ENCODE measurements around the gene SERPINA5.

The SERPINA5 gene

DNA sequence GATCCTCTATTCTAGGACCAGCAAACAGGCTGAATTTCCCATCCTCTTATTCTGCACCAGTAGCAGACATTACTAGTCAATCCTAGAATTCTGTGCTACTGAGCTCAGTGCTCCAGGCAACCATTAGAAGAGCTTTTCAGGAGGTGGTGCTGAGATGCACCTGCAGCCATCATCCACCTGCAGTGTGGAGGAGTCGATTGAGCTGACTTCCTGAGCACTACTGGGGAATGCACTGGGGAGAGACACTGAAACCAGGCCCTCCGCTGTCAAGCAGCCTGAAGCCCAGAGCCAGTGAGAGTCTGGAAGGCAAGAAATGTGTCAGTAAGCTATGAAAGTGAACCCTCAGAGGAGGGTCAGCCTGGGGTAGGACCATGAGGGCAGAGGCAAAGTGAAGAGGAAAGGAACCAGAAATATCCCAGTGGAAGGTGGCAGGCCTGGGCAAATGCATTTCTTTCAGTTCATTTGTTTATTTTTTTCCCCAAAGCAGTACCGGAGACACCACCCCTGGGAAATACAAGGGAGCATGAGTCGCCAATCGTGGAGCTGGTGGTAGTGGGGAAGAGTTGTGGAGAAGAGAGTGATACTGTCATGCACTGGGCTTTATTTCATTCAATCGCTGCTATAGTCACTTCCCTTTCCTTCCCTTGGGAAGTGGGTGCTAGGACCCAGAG lies 43.0 kb upstream of the SERPINA5 start:
- Histone ChIP-seq H3K79me1 (replicated peaks; ENCODE audit: low read length, poor library complexity, severe bottlenecking) (no peaks in the 10 kb centered on the region), H3K4me2 (ENCODE audit: low read length, poor library complexity, severe bottlenecking) (no peak overlapping the region), H3K27me3 (ENCODE audit: control insufficient read depth in 1 of 2, insufficient read depth in 1 of 2, low read length in 2 of 2) (peaks cover 8 to 47% of the 10 kb centered on the region in 2 experiments), H3K4ac (ENCODE audit: low read depth in 1 of 2, low read length in 2 of 2) (no peak overlapping the region), H3K4me1 (ENCODE audit: control insufficient read depth, insufficient read depth, low read depth, low read length) (no peaks in the 10 kb centered on the region), H3K9me3 (ENCODE audit: control insufficient read depth, low read length) (no peaks in the 10 kb centered on the region), H2BK5ac (ENCODE audit: low read depth, low read length, poor library complexity, severe bottlenecking) (no peak overlapping the region), H2BK12ac (ENCODE audit: low read length in 2 of 2) (no peak overlapping the region), H2AFZ (ENCODE audit: low read depth, low read length) (no peak overlapping the region), H3K27ac (ENCODE audit: low read length, poor library complexity, severe bottlenecking) (no peak overlapping the region), H3K36me3 (ENCODE audit: control insufficient read depth in 1 of 2, insufficient read depth in 2 of 2, low read depth in 1 of 2, low read length in 2 of 2) (no peaks in the 10 kb centered on the region), H2AK5ac (ENCODE audit: low read length, severe bottlenecking) (no peak overlapping the region), H2BK15ac (ENCODE audit: low read depth, poor library complexity, severe bottlenecking) (no peak overlapping the region), H3K14ac (ENCODE audit: low read length in 2 of 2) (no peak overlapping the region), H3K9ac (ENCODE audit: low read length) (no peak overlapping the region), H3K4me3 (ENCODE audit: insufficient read depth in 1 of 2, low read depth in 1 of 2, low read length in 2 of 2) (no peak overlapping the region), H3K18ac (ENCODE audit: low read depth in 1 of 2, low read length in 2 of 2) (no peak overlapping the region), H2BK120ac (ENCODE audit: low read depth, low read length) (no peak overlapping the region), H4K8ac (ENCODE audit: low read length) (no peak overlapping the region), H4K91ac (ENCODE audit: low read length) (no peak overlapping the region), H3K23ac (ENCODE audit: low read length in 2 of 2) (no peak overlapping the region)
- WGBS, result 79% methylated on average over 5 of the region's 6 CpGs
- DNase-seq, result no peak

DNA sequence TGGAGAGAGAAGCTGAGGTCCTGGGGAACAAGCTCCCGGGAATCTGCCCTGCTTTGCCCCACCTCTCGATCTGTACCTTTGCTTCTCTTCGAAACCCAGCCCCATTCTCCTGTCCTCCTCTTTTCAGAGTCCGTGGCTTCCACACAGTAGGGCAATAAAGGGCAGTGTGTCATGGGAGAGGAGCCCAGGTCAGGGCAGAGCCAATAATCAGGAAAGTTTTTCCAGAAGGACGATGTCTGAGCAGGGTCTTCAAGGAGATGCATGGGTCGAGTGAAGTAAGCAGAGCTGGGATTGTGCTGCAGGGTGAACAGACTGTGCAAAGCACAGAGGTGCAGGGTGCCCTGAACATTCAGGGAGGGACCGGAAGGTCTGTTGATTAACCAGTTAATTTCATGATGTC lies 42.0 kb upstream of the SERPINA5 start:
- Histone ChIP-seq H2AFZ (ENCODE audit: low read depth, low read length) (no peak overlapping the region), H3K18ac (ENCODE audit: low read depth in 1 of 2, low read length in 2 of 2) (no peak overlapping the region), H3K9ac (ENCODE audit: low read length) (no peak overlapping the region), H2AK5ac (ENCODE audit: low read length, severe bottlenecking) (no peak overlapping the region), H3K4me2 (ENCODE audit: low read length, poor library complexity, severe bottlenecking) (no peak overlapping the region), H4K91ac (ENCODE audit: low read length) (no peak overlapping the region), H2BK15ac (ENCODE audit: low read depth, poor library complexity, severe bottlenecking) (no peak overlapping the region), H3K4ac (ENCODE audit: low read depth in 1 of 2, low read length in 2 of 2) (no peak overlapping the region), H3K36me3 (ENCODE audit: control insufficient read depth in 1 of 2, insufficient read depth in 2 of 2, low read depth in 1 of 2, low read length in 2 of 2) (no peaks in the 10 kb centered on the region), H3K79me1 (replicated peaks; ENCODE audit: low read length, poor library complexity, severe bottlenecking) (no peaks in the 10 kb centered on the region), H3K27me3 (ENCODE audit: control insufficient read depth in 1 of 2, insufficient read depth in 1 of 2, low read length in 2 of 2) (peaks cover 8 to 38% of the 10 kb centered on the region in 2 experiments), H2BK120ac (ENCODE audit: low read depth, low read length) (no peak overlapping the region), H3K4me3 (ENCODE audit: insufficient read depth in 1 of 2, low read depth in 1 of 2, low read length in 2 of 2) (no peak overlapping the region), H3K14ac (ENCODE audit: low read length in 2 of 2) (no peak overlapping the region), H3K27ac (ENCODE audit: low read length, poor library complexity, severe bottlenecking) (no peak overlapping the region), H2BK5ac (ENCODE audit: low read depth, low read length, poor library complexity, severe bottlenecking) (no peak overlapping the region), H4K8ac (ENCODE audit: low read length) (no peak overlapping the region), H2BK12ac (ENCODE audit: low read length in 2 of 2) (no peak overlapping the region), H3K23ac (ENCODE audit: low read length in 2 of 2) (no peak overlapping the region), H3K4me1 (ENCODE audit: control insufficient read depth, insufficient read depth, low read depth, low read length) (no peaks in the 10 kb centered on the region), H3K9me3 (ENCODE audit: control insufficient read depth, low read length) (no peaks in the 10 kb centered on the region)
- DNase-seq, result no peak
- WGBS, result 57% methylated on average over 3 of the region's 7 CpGs

DNA sequence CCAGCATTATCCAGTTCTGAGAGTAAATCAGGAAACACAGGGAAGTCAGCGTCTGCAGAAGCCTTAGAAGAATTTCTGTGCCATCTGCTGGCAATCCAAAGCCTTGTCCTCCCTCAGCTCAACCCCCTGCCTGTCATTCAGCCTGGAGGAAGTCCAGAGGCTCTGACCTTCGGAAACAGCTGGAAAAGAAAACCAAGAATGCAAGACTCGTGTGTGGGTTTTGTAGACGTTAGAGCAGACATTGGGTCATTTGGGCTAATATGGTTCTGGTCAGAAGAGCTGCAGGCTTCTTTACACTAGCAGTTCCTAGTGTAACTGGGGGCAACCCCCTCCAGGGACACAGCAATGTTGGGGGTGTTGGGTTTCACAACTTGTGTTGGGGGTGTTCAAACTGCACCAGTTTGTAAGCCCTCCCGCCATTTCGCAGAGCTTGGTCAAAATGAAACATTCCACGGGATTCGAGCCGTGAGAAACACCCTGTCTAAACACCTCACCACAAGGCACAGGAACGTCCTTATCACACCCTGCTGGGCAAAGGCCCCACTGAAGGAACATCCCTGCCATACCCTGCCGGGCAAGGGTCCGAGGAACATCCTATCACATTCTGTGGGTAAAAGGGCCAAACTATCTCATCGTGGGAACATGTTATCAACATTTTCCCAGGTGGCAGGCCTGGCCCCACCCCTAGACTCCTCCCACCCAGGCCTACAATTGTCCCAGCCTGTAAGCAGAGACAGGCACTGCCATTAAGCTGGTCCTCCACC lies 41.0 kb upstream of the SERPINA5 start:
- no peaks in the 10 kb centered on the region for H3K4me1 ChIP-seq (ENCODE audit: control insufficient read depth, insufficient read depth, low read depth, low read length)
- H3K9me3 ChIP-seq (ENCODE audit: control insufficient read depth, low read length), result no peaks in the 10 kb centered on the region
- H3K4ac ChIP-seq (ENCODE audit: low read depth in 1 of 2, low read length in 2 of 2), result no peak overlapping the region
- H3K79me1 ChIP-seq (replicated peaks; ENCODE audit: low read length, poor library complexity, severe bottlenecking), result no peaks in the 10 kb centered on the region
- no peak overlapping the region for H3K27ac ChIP-seq (ENCODE audit: low read length, poor library complexity, severe bottlenecking)
- H3K4me3 ChIP-seq (ENCODE audit: insufficient read depth in 1 of 2, low read depth in 1 of 2, low read length in 2 of 2), result no peak overlapping the region
- H3K36me3 ChIP-seq (ENCODE audit: control insufficient read depth in 1 of 2, insufficient read depth in 2 of 2, low read depth in 1 of 2, low read length in 2 of 2), result no peaks in the 10 kb centered on the region
- no peak overlapping the region for H4K8ac ChIP-seq (ENCODE audit: low read length)
- peaks cover 8 to 35% of the 10 kb centered on the region in 2 experiments for H3K27me3 ChIP-seq (ENCODE audit: control insufficient read depth in 1 of 2, insufficient read depth in 1 of 2, low read length in 2 of 2)
- 35% methylated on average over 13 of the region's 13 CpGs for WGBS
- H4K91ac ChIP-seq (ENCODE audit: low read length), result no peak overlapping the region
- no peak overlapping the region for H2BK15ac ChIP-seq (ENCODE audit: low read depth, poor library complexity, severe bottlenecking)
- H2AFZ ChIP-seq (ENCODE audit: low read depth, low read length), result no peak overlapping the region
- no peak overlapping the region for H3K18ac ChIP-seq (ENCODE audit: low read depth in 1 of 2, low read length in 2 of 2)
- H2BK120ac ChIP-seq (ENCODE audit: low read depth, low read length), result no peak overlapping the region
- H2AK5ac ChIP-seq (ENCODE audit: low read length, severe bottlenecking), result no peak overlapping the region
- H3K4me2 ChIP-seq (ENCODE audit: low read length, poor library complexity, severe bottlenecking), result no peak overlapping the region
- H3K23ac ChIP-seq (ENCODE audit: low read length in 2 of 2), result no peak overlapping the region
- H3K14ac ChIP-seq (ENCODE audit: low read length in 2 of 2), result no peak overlapping the region
- H2BK12ac ChIP-seq (ENCODE audit: low read length in 2 of 2), result no peak overlapping the region
- no peak overlapping the region for H2BK5ac ChIP-seq (ENCODE audit: low read depth, low read length, poor library complexity, severe bottlenecking)
- H3K9ac ChIP-seq (ENCODE audit: low read length), result no peak overlapping the region
- no peak for DNase-seq

DNA sequence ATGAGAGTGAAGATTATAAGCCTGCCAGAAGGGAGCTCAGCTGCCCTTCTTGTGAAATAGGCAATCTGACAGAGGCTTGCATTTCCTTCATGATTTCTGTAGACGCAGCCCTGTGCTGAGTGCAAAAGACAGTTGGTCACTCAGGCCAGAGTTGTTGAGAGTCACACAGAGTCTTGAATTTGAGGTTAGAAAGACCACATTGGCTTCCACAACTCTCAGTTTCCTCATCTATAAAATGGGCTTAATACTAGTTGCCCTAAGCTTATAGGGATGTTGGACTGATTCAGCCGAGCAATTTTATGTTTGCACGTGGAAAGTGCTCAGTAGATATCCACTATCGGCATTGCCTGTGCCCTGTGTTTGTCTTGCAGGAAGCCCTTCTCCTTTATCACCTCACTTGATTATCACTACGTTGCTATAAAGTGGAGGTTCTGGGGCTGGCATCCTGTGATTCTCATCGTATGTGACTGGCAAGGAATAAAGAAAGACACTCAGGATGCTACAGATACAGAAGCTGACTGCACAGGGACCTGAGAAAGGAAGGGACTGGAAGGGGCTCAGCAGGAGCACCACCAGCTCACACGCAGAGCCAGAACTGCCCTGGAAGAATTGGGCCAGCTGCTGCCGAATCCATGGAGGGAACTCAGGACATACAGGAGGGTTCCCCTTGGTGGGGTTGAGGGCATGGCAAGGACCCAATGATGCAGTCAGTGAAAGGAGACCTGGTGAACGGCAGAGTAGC lies 39.8 kb upstream of the SERPINA5 start:
- no peak for DNase-seq
- Histone ChIP-seq H2BK12ac (ENCODE audit: low read length in 2 of 2) (no peak overlapping the region), H4K91ac (ENCODE audit: low read length) (no peak overlapping the region), H3K27ac (ENCODE audit: low read length, poor library complexity, severe bottlenecking) (no peak overlapping the region), H3K4me2 (ENCODE audit: low read length, poor library complexity, severe bottlenecking) (no peak overlapping the region), H3K4me3 (ENCODE audit: insufficient read depth in 1 of 2, low read depth in 1 of 2, low read length in 2 of 2) (no peak overlapping the region), H3K36me3 (ENCODE audit: control insufficient read depth in 1 of 2, insufficient read depth in 2 of 2, low read depth in 1 of 2, low read length in 2 of 2) (no peaks in the 10 kb centered on the region), H3K9ac (ENCODE audit: low read length) (no peak overlapping the region), H3K14ac (ENCODE audit: low read length in 2 of 2) (no peak overlapping the region), H2BK15ac (ENCODE audit: low read depth, poor library complexity, severe bottlenecking) (no peak overlapping the region), H4K8ac (ENCODE audit: low read length) (no peak overlapping the region), H2BK120ac (ENCODE audit: low read depth, low read length) (no peak overlapping the region), H3K4me1 (ENCODE audit: control insufficient read depth, insufficient read depth, low read depth, low read length) (no peaks in the 10 kb centered on the region), H2AFZ (ENCODE audit: low read depth, low read length) (no peak overlapping the region), H3K9me3 (ENCODE audit: control insufficient read depth, low read length) (peaks cover 4% of the 10 kb centered on the region), H3K79me1 (replicated peaks; ENCODE audit: low read length, poor library complexity, severe bottlenecking) (no peaks in the 10 kb centered on the region), H2BK5ac (ENCODE audit: low read depth, low read length, poor library complexity, severe bottlenecking) (no peak overlapping the region), H3K4ac (ENCODE audit: low read depth in 1 of 2, low read length in 2 of 2) (no peak overlapping the region), H3K23ac (ENCODE audit: low read length in 2 of 2) (no peak overlapping the region), H2AK5ac (ENCODE audit: low read length, severe bottlenecking) (no peak overlapping the region), H3K27me3 (ENCODE audit: control insufficient read depth in 1 of 2, insufficient read depth in 1 of 2, low read length in 2 of 2) (peaks cover 4 to 31% of the 10 kb centered on the region in 2 experiments), H3K18ac (ENCODE audit: low read depth in 1 of 2, low read length in 2 of 2) (no peak overlapping the region)
- WGBS, result 71% methylated on average over 9 of the region's 9 CpGs
